Right atrium auricular region (tissue), 2 donors: Measurements from ENCODE around the gene S100A3. TPM values are rescaled to one million over a fixed set of nuclear protein-coding genes. Genes with fewer than 3 reads are reported as not detected.

Experiments used
- DNase-seq: peaks from one replicate; pipeline ENCODE4 v3.0.0-alpha.2; 2019; ENCODE audit warnings: low spot score
- H3K27ac ChIP-seq, 2 donors: fragments of 200-600 bp; sonication (generic); 1 replicate in 1 of 2; 2 replicates in 1 of 2; pipeline ENCODE4 v1.5.1; 2016 to 2019
- H3K27me3 ChIP-seq, 2 donors: fragments of 200-600 bp; sonication (generic); one replicate each; pipeline versions ENCODE4 v1.5.1 to v1.6.0; 2017 to 2019
- H3K36me3 ChIP-seq: fragments of 200-600 bp; sonication (generic); one replicate; pipeline ENCODE4 v1.5.1; 2016
- H3K4me1 ChIP-seq, 2 donors: fragments of 200-600 bp; sonication (generic); one replicate each; pipeline versions ENCODE4 v1.5.1 to v1.6.0; 2017 to 2019
- H3K4me3 ChIP-seq, 2 donors: fragments of 200-600 bp; sonication (generic); 1 replicate in 1 of 2; 2 replicates in 1 of 2; pipeline ENCODE4 v1.5.1; 2017 to 2019; ENCODE audit warnings: mild to moderate bottlenecking in 1 of 2, moderate library complexity in 1 of 2
- H3K9me3 ChIP-seq, 2 donors: fragments of 200-600 bp; sonication (generic); one replicate each; pipeline ENCODE4 v1.5.1; 2019
- total RNA-seq, 2 donors: library from RNA; depleted of rRNA; stranded (reverse); fragments of >200 nt; gene quantifications; one replicate each; pipeline ENCODE4 v1.1.0, GENCODE V29; 2016
- TF ChIP-seq, protein P1 (sequence below), 2 donors: fragments of 200-600 bp; sonication (generic); IDR thresholded peaks; one replicate each; pipeline ENCODE4 v1.5.1; 2019; ENCODE audit warnings: antibody characterized with exemption in 2 of 2

S100A3 gene
- total RNA-seq, 2 donors from 2014 or later = 1.8 to 3.4 TPM

- Histone ChIP-seq H3K9me3 (no peaks in the 10 kb centered on the region), H3K27me3 (no peaks in the 10 kb centered on the region), H3K27ac (peak overlapping the region; percentile 31 to 55), H3K4me3 (no peak overlapping the region), H3K4me1 (peaks cover 0 to 34% of the 10 kb centered on the region in 2 donors), H3K36me3 (no peaks in the 10 kb centered on the region)
- TF ChIP-seq, protein P1, sequence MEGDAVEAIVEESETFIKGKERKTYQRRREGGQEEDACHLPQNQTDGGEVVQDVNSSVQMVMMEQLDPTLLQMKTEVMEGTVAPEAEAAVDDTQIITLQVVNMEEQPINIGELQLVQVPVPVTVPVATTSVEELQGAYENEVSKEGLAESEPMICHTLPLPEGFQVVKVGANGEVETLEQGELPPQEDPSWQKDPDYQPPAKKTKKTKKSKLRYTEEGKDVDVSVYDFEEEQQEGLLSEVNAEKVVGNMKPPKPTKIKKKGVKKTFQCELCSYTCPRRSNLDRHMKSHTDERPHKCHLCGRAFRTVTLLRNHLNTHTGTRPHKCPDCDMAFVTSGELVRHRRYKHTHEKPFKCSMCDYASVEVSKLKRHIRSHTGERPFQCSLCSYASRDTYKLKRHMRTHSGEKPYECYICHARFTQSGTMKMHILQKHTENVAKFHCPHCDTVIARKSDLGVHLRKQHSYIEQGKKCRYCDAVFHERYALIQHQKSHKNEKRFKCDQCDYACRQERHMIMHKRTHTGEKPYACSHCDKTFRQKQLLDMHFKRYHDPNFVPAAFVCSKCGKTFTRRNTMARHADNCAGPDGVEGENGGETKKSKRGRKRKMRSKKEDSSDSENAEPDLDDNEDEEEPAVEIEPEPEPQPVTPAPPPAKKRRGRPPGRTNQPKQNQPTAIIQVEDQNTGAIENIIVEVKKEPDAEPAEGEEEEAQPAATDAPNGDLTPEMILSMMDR (IDR thresholded peaks at IDR 0.05) = no peak
- DNase-seq = no peak
These were observed 4.9 kb upstream of the S100A3 start for GRCh38 chr1:153553830-153554541.

DNA sequence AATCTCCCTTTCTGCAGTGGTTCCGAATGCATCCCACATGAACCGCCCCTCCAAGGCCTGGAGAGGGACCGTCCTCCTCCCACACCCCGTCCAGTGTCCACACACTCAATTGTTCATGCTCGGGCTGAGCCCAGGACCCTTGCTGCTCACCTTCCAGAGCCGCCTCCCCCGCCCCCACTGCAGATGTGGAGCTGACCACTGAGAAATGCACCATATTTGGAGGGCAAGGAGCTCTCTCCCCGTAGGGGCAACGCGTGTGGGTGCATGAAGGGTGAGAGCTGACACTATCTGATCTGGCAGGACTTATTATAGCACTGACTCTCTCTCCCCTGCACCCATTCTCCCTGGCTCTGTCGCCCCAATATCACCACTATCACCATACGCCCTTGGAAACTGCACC lies 4.0 kb upstream of the S100A3 start:
- DNase-seq = no peak
- TF ChIP-seq, protein P1 (IDR thresholded peaks at IDR 0.05) = no peak
- Histone ChIP-seq H3K4me1 (peaks cover 0 to 43% of the 10 kb centered on the region in 2 donors), H3K9me3 (no peaks in the 10 kb centered on the region), H3K4me3 (no peak overlapping the region), H3K27ac (peak overlapping the region in 1 of 2 donors; percentile 55), H3K36me3 (no peaks in the 10 kb centered on the region), H3K27me3 (no peaks in the 10 kb centered on the region)

GRCh38 chr1:153552335-153552734 lies 3.3 kb upstream of the S100A3 start:
- Histone ChIP-seq H3K36me3 (no peaks in the 10 kb centered on the region), H3K4me3 (no peak overlapping the region), H3K27ac (no peak overlapping the region), H3K27me3 (no peaks in the 10 kb centered on the region), H3K4me1 (peaks cover 0 to 49% of the 10 kb centered on the region in 2 donors), H3K9me3 (no peaks in the 10 kb centered on the region)
- TF ChIP-seq, protein P1 (IDR thresholded peaks at IDR 0.05) = no peak
- no peak for DNase-seq

DNA sequence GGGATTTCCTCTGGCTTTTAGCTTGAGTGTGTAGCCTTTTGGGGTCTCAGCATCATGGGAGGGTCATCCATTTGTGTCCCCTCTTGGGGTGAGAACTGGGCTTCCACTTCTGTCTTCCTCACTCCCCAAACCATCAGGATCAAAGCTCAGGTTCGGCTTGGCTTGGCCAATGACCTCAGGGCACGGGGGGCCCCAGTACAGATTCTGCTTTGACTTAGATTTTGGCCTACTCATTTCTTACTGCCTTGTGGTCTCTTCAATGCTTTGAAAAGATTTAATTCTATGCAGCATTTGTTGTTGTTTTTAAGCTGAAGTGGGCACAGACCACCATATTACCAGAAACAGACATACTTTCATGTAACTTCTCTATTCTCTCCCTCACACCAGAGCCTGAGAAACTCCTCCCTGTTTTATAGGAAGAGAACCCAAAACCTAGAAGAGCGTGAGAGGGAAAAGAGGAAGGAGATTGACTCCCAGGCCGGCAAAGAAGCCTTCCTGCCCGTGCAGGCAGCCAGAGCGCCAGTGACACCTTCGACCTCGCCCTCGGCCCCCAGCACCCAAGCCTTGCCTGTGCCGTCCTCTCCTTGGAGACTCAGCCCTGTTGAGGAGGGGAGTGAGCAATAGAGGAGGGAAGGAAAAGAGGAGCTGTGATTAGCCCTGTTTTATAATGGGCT lies 1.9 kb upstream of the S100A3 start:
- Histone ChIP-seq H3K4me1 (peaks cover 0 to 62% of the 10 kb centered on the region in 2 donors), H3K4me3 (no peak overlapping the region), H3K36me3 (no peaks in the 10 kb centered on the region), H3K9me3 (no peaks in the 10 kb centered on the region), H3K27me3 (no peaks in the 10 kb centered on the region), H3K27ac (no peak overlapping the region)
- DNase-seq = no peak
- TF ChIP-seq, protein P1 (IDR thresholded peaks at IDR 0.05) = no peak

DNA sequence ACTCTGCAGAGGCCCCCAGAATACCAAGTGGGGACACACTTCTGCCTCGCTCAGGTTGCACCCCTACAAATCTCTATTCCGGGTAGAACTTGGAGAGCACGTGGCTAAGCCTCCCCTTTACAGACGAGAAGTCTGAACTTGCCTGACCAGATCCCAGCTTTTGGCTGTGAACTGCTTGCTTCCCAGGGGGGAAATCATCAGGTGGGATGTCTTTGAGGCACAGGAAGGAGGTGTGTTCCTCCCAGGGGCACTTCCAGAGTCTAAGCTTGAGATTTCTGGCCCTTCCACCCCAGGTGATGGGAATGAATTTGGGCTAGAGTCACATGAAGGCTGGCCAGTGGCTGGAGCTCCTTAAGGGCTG lies 1.3 kb upstream of the S100A3 start:
- no peak for DNase-seq
- Histone ChIP-seq H3K4me1 (peaks cover 0 to 68% of the 10 kb centered on the region in 2 donors), H3K27me3 (no peaks in the 10 kb centered on the region), H3K36me3 (no peaks in the 10 kb centered on the region), H3K27ac (peak overlapping the region in 1 of 2 donors; percentile 52), H3K9me3 (no peaks in the 10 kb centered on the region), H3K4me3 (no peak overlapping the region)
- TF ChIP-seq, protein P1 (IDR thresholded peaks at IDR 0.05) = no peak
